Measurements from ENCODE around the gene MS4A13. TPM values are rescaled to one million over a fixed set of nuclear protein-coding genes. Genes with fewer than 3 reads are reported as not detected.

Gene MS4A13
- total RNA-seq, 1 donor from 2014 or later: not detected

DNA sequence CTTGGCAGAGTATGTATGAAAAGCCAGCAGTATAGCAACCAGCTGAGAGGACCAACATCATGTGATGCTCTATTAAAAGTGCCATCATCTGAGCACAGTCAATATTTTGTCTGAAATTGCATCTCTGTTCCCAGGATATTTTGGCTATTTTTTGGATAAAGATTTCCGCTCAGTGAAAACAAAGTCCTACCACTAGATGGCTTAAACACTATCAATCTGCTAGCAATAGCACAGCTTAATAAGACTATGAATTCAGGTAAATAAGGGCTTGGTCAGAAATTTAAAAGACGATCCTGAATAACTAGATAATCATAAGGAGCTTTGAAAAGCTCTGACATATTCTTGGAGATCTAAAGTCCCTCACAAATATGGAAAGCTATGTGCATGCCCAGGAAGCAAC, 74.4 kb downstream of the MS4A13 start:
- Histone ChIP-seq H3K27me3 (ENCODE audit: low read depth) (no peaks in the 10 kb centered on the region), H3K27ac (replicated peaks) (no peak overlapping the region), H3K9me3 (replicated peaks) (peaks cover 42% of the 10 kb centered on the region), H3K4me3 (no peak overlapping the region), H3K36me3 (no peaks in the 10 kb centered on the region), H3K4me1 (no peaks in the 10 kb centered on the region)
- TF ChIP-seq, protein P1, sequence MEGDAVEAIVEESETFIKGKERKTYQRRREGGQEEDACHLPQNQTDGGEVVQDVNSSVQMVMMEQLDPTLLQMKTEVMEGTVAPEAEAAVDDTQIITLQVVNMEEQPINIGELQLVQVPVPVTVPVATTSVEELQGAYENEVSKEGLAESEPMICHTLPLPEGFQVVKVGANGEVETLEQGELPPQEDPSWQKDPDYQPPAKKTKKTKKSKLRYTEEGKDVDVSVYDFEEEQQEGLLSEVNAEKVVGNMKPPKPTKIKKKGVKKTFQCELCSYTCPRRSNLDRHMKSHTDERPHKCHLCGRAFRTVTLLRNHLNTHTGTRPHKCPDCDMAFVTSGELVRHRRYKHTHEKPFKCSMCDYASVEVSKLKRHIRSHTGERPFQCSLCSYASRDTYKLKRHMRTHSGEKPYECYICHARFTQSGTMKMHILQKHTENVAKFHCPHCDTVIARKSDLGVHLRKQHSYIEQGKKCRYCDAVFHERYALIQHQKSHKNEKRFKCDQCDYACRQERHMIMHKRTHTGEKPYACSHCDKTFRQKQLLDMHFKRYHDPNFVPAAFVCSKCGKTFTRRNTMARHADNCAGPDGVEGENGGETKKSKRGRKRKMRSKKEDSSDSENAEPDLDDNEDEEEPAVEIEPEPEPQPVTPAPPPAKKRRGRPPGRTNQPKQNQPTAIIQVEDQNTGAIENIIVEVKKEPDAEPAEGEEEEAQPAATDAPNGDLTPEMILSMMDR (IDR thresholded peaks at IDR 0.05; ENCODE audit: borderline replicate concordance): no peak
- intact Hi-C loops (cut with micrococcal nuclease): no loop called here
- no peak for DNase-seq

Other genes starting within 250 kb of the MS4A13 start
- 13.9 TPM for gene MS4A4A, start 234.7 kb upstream of the MS4A13 start, total RNA-seq
- gene MS4A6E, start 188.1 kb upstream of the MS4A13 start, total RNA-seq: not detected
- 13.1 TPM for gene MS4A7, start 136.9 kb upstream of the MS4A13 start, total RNA-seq
- 1.1 TPM for gene MS4A14, start 118.9 kb upstream of the MS4A13 start, total RNA-seq
- not detected for gene MS4A5, start 85.8 kb upstream of the MS4A13 start, total RNA-seq
- not detected for gene MS4A1, start 59.5 kb upstream of the MS4A13 start, total RNA-seq
- not detected for gene MS4A12, start 22.6 kb upstream of the MS4A13 start, total RNA-seq
- not detected for gene MS4A8, start 184.2 kb downstream of the MS4A13 start, total RNA-seq
- gene MS4A18, start 209.3 kb downstream of the MS4A13 start, total RNA-seq: not detected
- gene MS4A15, start 241.5 kb downstream of the MS4A13 start, total RNA-seq: not detected